Endodermal cell (in vitro differentiated cells): ENCODE results near the gene POMT1. TPM values are rescaled to one million over a fixed set of nuclear protein-coding genes. Genes with fewer than 3 reads are reported as not detected.

Source experiments
- DNase-seq: peaks from one replicate; pipeline ENCODE4 v3.0.0-alpha.2; 2017
- H3K27ac ChIP-seq: 2 replicates; pipeline ENCODE4 v1.5.1; 2013; ENCODE audit warnings: mild to moderate bottlenecking, low read depth, low read length, moderate library complexity
- H3K27me3 ChIP-seq: 2 replicates; pipeline ENCODE4 v1.6.1; 2013; ENCODE audit warnings: mild to moderate bottlenecking, low read length, moderate library complexity; ENCODE audit not compliant: insufficient read depth, control insufficient read depth, poor library complexity, severe bottlenecking
- H3K36me3 ChIP-seq: 2 replicates; pipeline ENCODE4 v1.7.0; 2013; ENCODE audit warnings: mild to moderate bottlenecking, low read length, moderate library complexity; ENCODE audit not compliant: control insufficient read depth, insufficient read depth
- H3K4me1 ChIP-seq: one replicate; pipeline ENCODE4 v1.7.0; 2013; ENCODE audit warnings: low read length; ENCODE audit not compliant: control insufficient read depth, insufficient read depth
- H3K4me3 ChIP-seq: 2 replicates; pipeline ENCODE4 v1.5.1; 2013; ENCODE audit warnings: mild to moderate bottlenecking, low read length, moderate library complexity
- H3K9ac ChIP-seq: 2 replicates; pipeline ENCODE4 v1.6.1; 2013; ENCODE audit warnings: mild to moderate bottlenecking, low read length, moderate library complexity; ENCODE audit not compliant: poor library complexity, severe bottlenecking; ENCODE audit errors: extremely low read depth
- H3K9me3 ChIP-seq: 2 replicates; pipeline ENCODE4 v1.6.1; 2013; ENCODE audit warnings: mild to moderate bottlenecking, low read length, moderate library complexity; ENCODE audit not compliant: control insufficient read depth
- H3K27ac Mint-ChIP-seq: 2 replicates; pipeline ENCODE4 v1.8.0; 2020; ENCODE audit warnings: mixed read lengths
- H3K27me3 Mint-ChIP-seq: 2 replicates; pipeline ENCODE4 v1.8.0; 2021; ENCODE audit warnings: mild to moderate bottlenecking, mixed read lengths; ENCODE audit not compliant: insufficient read depth
- H3K36me3 Mint-ChIP-seq: 2 replicates; pipeline ENCODE4 v1.8.0; 2020; ENCODE audit warnings: low read depth, mixed read lengths
- H3K4me1 Mint-ChIP-seq: 2 replicates; pipeline ENCODE4 v1.8.0; 2020; ENCODE audit warnings: mixed read lengths
- H3K4me3 Mint-ChIP-seq: 2 replicates; pipeline ENCODE4 v1.8.0; 2020; ENCODE audit warnings: mild to moderate bottlenecking, moderate library complexity, mixed read lengths
- H3K9me3 Mint-ChIP-seq: 2 replicates; pipeline ENCODE4 v1.8.0; 2020; ENCODE audit warnings: mild to moderate bottlenecking, mixed read lengths
- WGBS, 2 experiments: methylation state at CpG; one replicate each; pipeline versions ENCODE4 v1.1.5 to v1.1.7; 2013; ENCODE audit warnings: missing lambda C conversion rate in 2 of 2, mixed read lengths in 1 of 2; ENCODE audit not compliant: insufficient coverage in 1 of 2, insufficient read length in 1 of 2; 5-methylcytosine and 5-hydroxymethylcytosine counted together
- total RNA-seq, 2 donors: library from RNA; stranded (reverse); fragmentation: NEBNext Ultra II Directional in 1 of 2; extraction: Animal tissue kit (Norgen Biotek cat#: 25700) in 1 of 2; gene quantifications; 2 replicates in 1 of 2; 3 replicates in 1 of 2; pipeline ENCODE4 v1.2.1, GENCODE V29; 2021
- TF ChIP-seq, protein P1 (sequence below): fragments of 200-600 bp; sonication (generic); conservative IDR thresholded peaks from 2 replicates; pipeline ENCODE4 v1.5.0; 2021; ENCODE audit warnings: antibody characterized with exemption, mild to moderate bottlenecking

The POMT1 gene
- total RNA-seq, 2 donors from 2014 or later: 42.3 to 53.8 TPM

- Histone ChIP-seq H3K36me3 (peaks cover 98% of the 10 kb centered on the region), H3K27ac (no peak overlapping the region), H3K9me3 (no peaks in the 10 kb centered on the region), H3K4me3 (no peak overlapping the region), H3K9ac (no peak overlapping the region), H3K4me1 (no peaks in the 10 kb centered on the region), H3K27me3 (no peaks in the 10 kb centered on the region)
- H3K27ac Mint-ChIP-seq: peak overlapping the region; percentile 52
- no peak for DNase-seq
- H3K4me3 Mint-ChIP-seq: no peak overlapping the region
- WGBS, 2 experiments: 94 to 96% methylated on average over 13 to 14 of the region's 14 CpGs
- H3K27me3 Mint-ChIP-seq: no peaks in the 10 kb centered on the region
- H3K9me3 Mint-ChIP-seq: no peaks in the 10 kb centered on the region
- no peaks in the 10 kb centered on the region for H3K4me1 Mint-ChIP-seq
- TF ChIP-seq, protein P1, sequence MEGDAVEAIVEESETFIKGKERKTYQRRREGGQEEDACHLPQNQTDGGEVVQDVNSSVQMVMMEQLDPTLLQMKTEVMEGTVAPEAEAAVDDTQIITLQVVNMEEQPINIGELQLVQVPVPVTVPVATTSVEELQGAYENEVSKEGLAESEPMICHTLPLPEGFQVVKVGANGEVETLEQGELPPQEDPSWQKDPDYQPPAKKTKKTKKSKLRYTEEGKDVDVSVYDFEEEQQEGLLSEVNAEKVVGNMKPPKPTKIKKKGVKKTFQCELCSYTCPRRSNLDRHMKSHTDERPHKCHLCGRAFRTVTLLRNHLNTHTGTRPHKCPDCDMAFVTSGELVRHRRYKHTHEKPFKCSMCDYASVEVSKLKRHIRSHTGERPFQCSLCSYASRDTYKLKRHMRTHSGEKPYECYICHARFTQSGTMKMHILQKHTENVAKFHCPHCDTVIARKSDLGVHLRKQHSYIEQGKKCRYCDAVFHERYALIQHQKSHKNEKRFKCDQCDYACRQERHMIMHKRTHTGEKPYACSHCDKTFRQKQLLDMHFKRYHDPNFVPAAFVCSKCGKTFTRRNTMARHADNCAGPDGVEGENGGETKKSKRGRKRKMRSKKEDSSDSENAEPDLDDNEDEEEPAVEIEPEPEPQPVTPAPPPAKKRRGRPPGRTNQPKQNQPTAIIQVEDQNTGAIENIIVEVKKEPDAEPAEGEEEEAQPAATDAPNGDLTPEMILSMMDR: no peak
- peaks cover 98% of the 10 kb centered on the region for H3K36me3 Mint-ChIP-seq
These were observed 15.1 kb upstream of the POMT1 start for GRCh38 chr9:131487621-131488031.

- no peak overlapping the region for H3K9ac ChIP-seq
- 80 to 83% methylated on average over 7 to 8 of the region's 8 CpGs for WGBS, 2 experiments
- H3K27ac Mint-ChIP-seq: peak overlapping the region; percentile 50
- TF ChIP-seq, protein P1: no peak
- H3K4me3 ChIP-seq: no peak overlapping the region
- H3K9me3 ChIP-seq: no peaks in the 10 kb centered on the region
- no peaks in the 10 kb centered on the region for H3K4me1 Mint-ChIP-seq
- H3K36me3 Mint-ChIP-seq: peaks cover 99% of the 10 kb centered on the region
- H3K27ac ChIP-seq: no peak overlapping the region
- no peaks in the 10 kb centered on the region for H3K27me3 Mint-ChIP-seq
- H3K27me3 ChIP-seq: no peaks in the 10 kb centered on the region
- H3K4me3 Mint-ChIP-seq: no peak overlapping the region
- peaks cover 97% of the 10 kb centered on the region for H3K36me3 ChIP-seq
- no peaks in the 10 kb centered on the region for H3K4me1 ChIP-seq
- no peak for DNase-seq
- no peaks in the 10 kb centered on the region for H3K9me3 Mint-ChIP-seq
These were observed 12.2 kb upstream of the POMT1 start for GRCh38 chr9:131490514-131490913.

DNA sequence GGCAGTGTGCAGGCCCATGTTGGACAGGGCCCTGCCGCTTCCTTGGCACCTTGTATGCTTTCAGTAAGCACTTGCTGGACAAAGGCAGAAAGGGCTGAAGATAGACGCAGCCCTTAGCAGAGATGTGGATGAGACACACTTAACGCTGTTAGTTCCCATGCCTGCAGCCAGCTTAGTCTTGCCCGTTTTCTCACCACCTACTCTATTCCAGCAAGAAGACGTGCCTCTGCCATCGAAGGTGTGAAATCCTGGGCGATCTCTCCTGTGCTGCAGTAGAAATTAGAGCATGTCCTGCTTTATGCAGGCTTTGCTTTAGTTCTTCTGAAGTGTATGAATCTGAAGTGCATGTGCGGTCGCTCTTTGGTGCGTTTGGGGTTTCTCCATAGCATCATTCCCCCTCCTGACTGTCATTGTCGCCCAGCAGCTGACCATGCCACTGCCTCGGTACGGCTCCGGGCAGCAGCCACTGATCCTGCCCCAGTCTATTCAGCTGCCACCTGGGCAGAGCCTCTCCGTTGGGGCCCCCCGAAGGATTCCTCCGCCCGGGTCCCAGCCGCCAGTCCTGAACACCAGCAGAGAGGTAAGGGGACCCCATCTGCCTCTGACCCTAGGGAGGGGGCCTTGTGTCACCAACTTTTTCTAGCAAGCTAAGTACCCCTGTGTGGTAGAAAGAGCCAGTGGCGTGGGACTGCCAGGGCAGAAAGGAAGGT is 11.6 kb upstream of the POMT1 start:
- H3K36me3 ChIP-seq: peaks cover 97% of the 10 kb centered on the region
- Mint-ChIP-seq H3K27me3 (no peaks in the 10 kb centered on the region), H3K36me3 (peaks cover 97% of the 10 kb centered on the region), H3K4me3 (no peak overlapping the region), H3K4me1 (no peaks in the 10 kb centered on the region), H3K27ac (peak overlapping the region; percentile 50), H3K9me3 (no peaks in the 10 kb centered on the region)
- H3K27me3 ChIP-seq: no peaks in the 10 kb centered on the region
- no peak for DNase-seq
- no peak overlapping the region for H3K4me3 ChIP-seq
- WGBS, 2 experiments: 94 to 97% methylated on average over 14 to 20 of the region's 20 CpGs
- H3K4me1 ChIP-seq: no peaks in the 10 kb centered on the region
- no peaks in the 10 kb centered on the region for H3K9me3 ChIP-seq
- TF ChIP-seq, protein P1: no peak
- H3K9ac ChIP-seq: no peak overlapping the region
- no peak overlapping the region for H3K27ac ChIP-seq
